Subcutaneous preadipocyte (primary cell): ENCODE data around the gene TMEM247. TPM values are rescaled to one million over a fixed set of nuclear protein-coding genes. Genes with fewer than 3 reads are reported as not detected.

Source experiments
- small RNA-seq: library from RNA; depleted of rRNA; stranded (forward); fragments of <200 nt; gene quantifications from one replicate; pipeline ENCODE3, GENCODE V24; 2012
- total RNA-seq: library from RNA; depleted of rRNA; stranded (reverse); fragments of >200 nt; gene quantifications from 2 replicates; pipeline ENCODE4 v1.2.3, GENCODE V29; 2012

TMEM247 gene
- not detected in 2 replicates for total RNA-seq

DNA sequence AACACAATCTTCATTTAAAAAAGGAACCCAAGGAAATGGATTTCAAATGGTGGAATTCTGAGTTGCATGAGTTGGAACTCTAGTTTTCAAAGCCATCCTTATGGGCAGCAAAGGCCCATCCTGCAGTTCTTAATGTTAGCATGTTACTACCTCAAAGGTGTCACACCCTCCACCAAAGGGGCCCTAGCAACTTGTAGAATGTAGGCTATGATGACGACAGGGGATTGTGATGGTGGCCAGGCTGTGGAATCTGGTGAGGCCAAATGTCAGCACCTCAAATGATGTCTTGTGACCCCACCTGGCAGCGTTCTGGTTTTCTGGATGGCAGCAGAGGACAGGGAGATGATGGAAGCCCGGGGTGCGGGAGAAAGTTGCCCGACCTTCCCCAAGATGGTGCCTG lies at the start of gene TMEM247:
TSS of gene TMEM247 (plus strand) at position 301 of the 400 bp plus-strand sequence.

Small RNA genes lying within 50 kb of the gene (small RNA-seq; reads per million reads assigned to genes)
- not detected for gene RN7SL817P

Other genes with a start within 250 kb of the TMEM247 start
- 60.3 and 73.3 TPM in 2 replicates for gene EPAS1, start 182.2 kb upstream of the TMEM247 start, total RNA-seq
- 65.5 and 84.1 TPM in 2 replicates for gene RHOQ, start 62.9 kb downstream of the TMEM247 start, total RNA-seq
- 5.1 and 7.2 TPM in 2 replicates for gene ATP6V1E2, start 63.0 kb downstream of the TMEM247 start, total RNA-seq
- gene PIGF, start 137.5 kb downstream of the TMEM247 start, total RNA-seq = 21.3 and 23.9 TPM in 2 replicates
- 16.4 and 16.5 TPM in 2 replicates for gene CRIPT, start 137.7 kb downstream of the TMEM247 start, total RNA-seq
- 50.2 and 69.8 TPM in 2 replicates for gene SOCS5, start 219.7 kb downstream of the TMEM247 start, total RNA-seq